Measurements from ENCODE around the gene PAPSS1.

PAPSS1 gene

GRCh38 chr4:107586371-107586770 lies 133.7 kb downstream of the PAPSS1 start:
- in situ Hi-C loops (cut with HindIII; ENCODE audit: low sequenced_read_pairs) = no loop called here
- H3K4me3 ChIP-seq (ENCODE audit: low read depth, low read length) = no peak overlapping the region
- TF ChIP-seq CTCF (IDR thresholded peaks at IDR 0.05; ENCODE audit: low read depth, low read length) = no peak
- DNase-seq (ENCODE audit: low read depth, low spot score) = no peak

DNA sequence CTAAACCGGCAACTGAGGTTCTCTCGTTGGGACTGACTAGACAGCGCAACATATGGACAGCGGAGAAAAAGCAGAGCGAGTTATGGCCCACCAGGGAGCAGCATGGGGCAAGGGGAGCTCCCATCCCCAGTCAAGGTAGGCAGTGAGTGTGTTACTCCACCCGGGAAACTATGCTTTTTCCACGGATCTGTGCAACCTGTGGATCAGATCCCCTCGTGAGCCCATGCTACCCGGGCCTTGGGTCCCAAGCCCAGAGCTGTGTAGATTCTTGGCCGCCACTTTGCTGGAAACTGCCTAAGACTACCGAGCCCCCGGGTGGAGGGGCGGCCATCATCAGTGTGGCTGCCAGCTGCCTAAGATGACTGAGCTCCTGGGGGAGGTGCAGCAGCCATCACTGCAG lies 140.9 kb downstream of the PAPSS1 start:
- TF ChIP-seq CTCF (IDR thresholded peaks at IDR 0.05; ENCODE audit: low read depth, low read length) = no peak
- no peak overlapping the region for H3K4me3 ChIP-seq (ENCODE audit: low read depth, low read length)
- DNase-seq (ENCODE audit: low read depth, low spot score) = no peak
- in situ Hi-C loops (cut with HindIII; ENCODE audit: low sequenced_read_pairs) = no loop called here

DNA sequence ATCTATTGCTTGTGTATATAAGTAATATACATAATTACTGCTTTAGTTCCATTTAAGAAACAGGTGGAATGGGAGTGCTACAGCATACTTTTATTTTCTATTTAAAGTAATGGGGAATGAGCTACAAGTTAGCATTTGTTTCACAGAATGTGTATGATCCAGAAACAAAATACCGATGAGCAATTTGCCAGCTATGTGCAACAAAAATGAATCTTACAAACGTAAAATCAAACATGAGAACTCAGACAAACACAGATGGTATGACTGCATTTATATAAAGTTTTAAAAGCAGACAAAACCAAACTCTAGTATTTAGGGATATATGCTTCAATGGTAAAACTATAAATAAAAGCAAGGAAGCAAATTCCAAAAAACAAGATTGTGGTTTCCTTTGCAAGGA lies 141.7 kb downstream of the PAPSS1 start:
- TF ChIP-seq CTCF (IDR thresholded peaks at IDR 0.05; ENCODE audit: low read depth, low read length) = no peak
- in situ Hi-C loops (cut with HindIII; ENCODE audit: low sequenced_read_pairs) = no loop called here
- H3K4me3 ChIP-seq (ENCODE audit: low read depth, low read length) = no peak overlapping the region
- DNase-seq (ENCODE audit: low read depth, low spot score) = peak; percentile 27

- no peak for TF ChIP-seq CTCF (IDR thresholded peaks at IDR 0.05; ENCODE audit: low read depth, low read length)
- in situ Hi-C loops (cut with HindIII; ENCODE audit: low sequenced_read_pairs) = no loop called here
- no peak overlapping the region for H3K4me3 ChIP-seq (ENCODE audit: low read depth, low read length)
- no peak for DNase-seq (ENCODE audit: low read depth, low spot score)
Measured at GRCh38 chr4:107577743-107578142, 142.3 kb downstream of the PAPSS1 start.

- in situ Hi-C loops (cut with HindIII; ENCODE audit: low sequenced_read_pairs) = no loop called here
- H3K4me3 ChIP-seq (ENCODE audit: low read depth, low read length) = no peak overlapping the region
- no peak for DNase-seq (ENCODE audit: low read depth, low spot score)
- TF ChIP-seq CTCF (IDR thresholded peaks at IDR 0.05; ENCODE audit: low read depth, low read length) = no peak
Measured at GRCh38 chr4:107575243-107575642, 144.8 kb downstream of the PAPSS1 start.

- no peak for DNase-seq (ENCODE audit: low read depth, low spot score)
- no peak for TF ChIP-seq CTCF (IDR thresholded peaks at IDR 0.05; ENCODE audit: low read depth, low read length)
- in situ Hi-C loops (cut with HindIII; ENCODE audit: low sequenced_read_pairs) = no loop called here
- no peak overlapping the region for H3K4me3 ChIP-seq (ENCODE audit: low read depth, low read length)
Measured at GRCh38 chr4:107572281-107572680, 147.8 kb downstream of the PAPSS1 start.

DNA sequence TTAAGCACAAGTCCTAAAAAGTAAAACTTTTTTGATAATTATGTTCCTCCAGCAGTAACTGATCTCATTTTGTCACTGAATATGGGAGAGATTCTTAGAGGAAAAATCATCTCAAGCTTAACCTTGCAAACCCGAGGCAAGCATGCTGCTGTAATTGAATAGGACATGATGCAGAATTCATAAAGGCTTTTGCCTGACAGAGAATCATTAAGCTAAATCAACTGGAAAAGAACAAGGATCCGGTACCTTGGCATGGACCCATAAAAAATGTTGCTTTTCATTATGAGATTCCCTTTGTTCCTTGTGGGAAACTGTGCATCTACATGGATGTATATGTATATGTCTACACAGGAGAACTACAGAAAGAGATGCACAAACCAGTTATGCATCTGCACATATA lies 149.1 kb downstream of the PAPSS1 start:
- TF ChIP-seq CTCF (IDR thresholded peaks at IDR 0.05; ENCODE audit: low read depth, low read length) = no peak
- no peak for DNase-seq (ENCODE audit: low read depth, low spot score)
- in situ Hi-C loops (cut with HindIII; ENCODE audit: low sequenced_read_pairs) = no loop called here
- no peak overlapping the region for H3K4me3 ChIP-seq (ENCODE audit: low read depth, low read length)

All from astrocyte of the spinal cord (primary cell).